ENCODE measurements around the gene PRSS33.

- TF ChIP-seq EZH2phosphoT487 (IDR thresholded peaks at IDR 0.05; ENCODE audit: borderline replicate concordance, low read depth), result no peak
- TF ChIP-seq CTCF (IDR thresholded peaks at IDR 0.05), result no peak
- no peak for TF ChIP-seq EP300 (IDR thresholded peaks at IDR 0.05; ENCODE audit: borderline replicate concordance in 1 of 2, low read depth in 1 of 2, low read length in 1 of 2)
- TF ChIP-seq REST (IDR thresholded peaks at IDR 0.05; ENCODE audit: low read depth, low read length), result no peak
- TF ChIP-seq RFX5 (IDR thresholded peaks at IDR 0.05; ENCODE audit: low read length), result no peak
- TF ChIP-seq MEF2A (IDR thresholded peaks at IDR 0.05; ENCODE audit: borderline replicate concordance, low read depth), result no peak
- no peak for TF ChIP-seq POLR2AphosphoS5 (IDR thresholded peaks at IDR 0.05; ENCODE audit: low read depth, low read length)
- no peak for TF ChIP-seq JUND (IDR thresholded peaks at IDR 0.05)
- no peak for TF ChIP-seq ZBTB33 (IDR thresholded peaks at IDR 0.05; ENCODE audit: borderline replicate concordance, low read depth)
- no peak for TF ChIP-seq USF1 (IDR thresholded peaks at IDR 0.05; ENCODE audit: borderline replicate concordance, low read depth)
- TF ChIP-seq FOXJ3 (CRISPR knock-in tag; IDR thresholded peaks at IDR 0.05), result no peak
- TF ChIP-seq GATA2 (CRISPR knock-in tag; IDR thresholded peaks at IDR 0.05), result no peak
Measured at GRCh38 chr16:2784358-2785100, 2.8 kb downstream of the PRSS33 start.

Measured in SK-N-SH (cell line).